ENCODE measurements around the gene TEX101.
"Not testable (repeated sequence)": the region's sequence is repeated elsewhere in the genome, so short reads cannot be mapped to it uniquely, and the experiment has no call there.

The TEX101 gene

DNA sequence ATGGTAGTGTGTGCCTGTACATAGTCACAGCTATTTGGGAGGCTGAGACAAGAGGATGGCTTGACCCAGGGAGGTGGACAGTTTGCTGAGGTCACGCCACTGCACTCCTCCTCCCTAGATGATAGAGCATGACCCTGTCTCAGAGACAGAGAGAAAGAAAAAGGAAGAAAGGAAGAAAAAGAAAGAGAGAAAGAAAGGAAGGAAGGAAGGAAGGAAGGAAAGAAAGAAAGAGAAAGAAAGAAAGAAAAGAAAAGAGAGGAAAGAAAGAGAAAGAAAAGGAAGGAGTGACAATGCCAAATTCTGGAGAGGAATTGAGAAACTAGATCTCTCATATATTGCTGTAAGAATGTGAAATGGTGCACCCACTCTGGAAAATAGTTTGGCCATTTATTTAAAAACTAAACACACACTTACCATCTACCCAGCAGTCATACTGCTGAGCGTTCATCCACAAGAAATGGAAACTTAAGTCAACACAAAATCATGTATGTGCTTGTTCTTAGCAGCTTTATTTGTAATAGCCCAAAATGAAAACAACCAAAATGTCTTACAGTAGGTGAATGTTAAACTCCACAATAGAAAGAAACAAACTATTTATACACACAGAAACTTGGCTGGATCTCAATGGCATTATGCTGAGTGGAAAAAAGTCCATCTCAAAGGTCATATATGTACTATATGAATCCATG lies 7.5 kb downstream of the TEX101 start:
- DNase-seq = no peak

- DNase-seq = no peak
Measured at GRCh38 chr19:43422689-43423066, 8.0 kb downstream of the TEX101 start.

DNA sequence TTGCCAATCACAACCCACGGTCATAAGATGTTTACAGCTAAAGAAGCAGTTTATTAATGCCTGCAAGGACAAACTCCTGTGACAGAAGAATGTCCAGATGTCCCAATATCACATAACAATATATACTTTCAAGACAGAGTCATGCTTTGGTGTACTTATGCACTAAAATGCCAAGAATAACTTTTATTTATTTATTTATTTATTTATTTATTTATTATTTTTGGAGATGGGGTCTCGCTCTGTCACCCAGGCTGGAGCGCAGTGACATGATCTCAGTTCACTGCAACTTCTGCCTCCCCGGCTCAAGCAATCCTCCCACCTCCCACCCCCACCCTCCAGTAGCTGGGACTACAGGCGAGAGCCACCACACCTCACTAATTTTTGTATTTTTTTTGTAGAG lies 9.1 kb downstream of the TEX101 start:
- no peak for DNase-seq

GRCh38 chr19:43425567-43426392 lies 11.1 kb downstream of the TEX101 start:
- DNase-seq = peak in 1 of 3 donors; percentile 22

DNA sequence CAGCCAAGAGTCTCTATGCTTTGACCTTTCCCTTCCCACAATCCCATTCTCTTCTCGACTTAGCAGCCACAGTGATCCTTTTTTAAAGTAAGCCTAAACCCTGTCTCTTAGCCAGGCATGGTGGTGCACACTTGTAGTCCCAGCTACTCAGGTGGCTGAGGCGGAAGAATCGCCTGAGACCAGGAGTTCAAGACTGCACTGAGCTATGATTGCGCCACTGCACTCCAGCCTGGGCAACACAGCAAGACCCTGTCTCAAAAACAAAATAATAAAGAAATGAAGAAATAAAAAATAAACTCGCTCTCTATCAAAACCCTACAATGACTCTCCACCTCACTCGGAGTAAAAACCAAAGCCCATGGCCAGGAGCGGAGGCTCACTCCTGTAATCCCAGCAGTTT lies 14.7 kb downstream of the TEX101 start:
- no peak for DNase-seq

DNA sequence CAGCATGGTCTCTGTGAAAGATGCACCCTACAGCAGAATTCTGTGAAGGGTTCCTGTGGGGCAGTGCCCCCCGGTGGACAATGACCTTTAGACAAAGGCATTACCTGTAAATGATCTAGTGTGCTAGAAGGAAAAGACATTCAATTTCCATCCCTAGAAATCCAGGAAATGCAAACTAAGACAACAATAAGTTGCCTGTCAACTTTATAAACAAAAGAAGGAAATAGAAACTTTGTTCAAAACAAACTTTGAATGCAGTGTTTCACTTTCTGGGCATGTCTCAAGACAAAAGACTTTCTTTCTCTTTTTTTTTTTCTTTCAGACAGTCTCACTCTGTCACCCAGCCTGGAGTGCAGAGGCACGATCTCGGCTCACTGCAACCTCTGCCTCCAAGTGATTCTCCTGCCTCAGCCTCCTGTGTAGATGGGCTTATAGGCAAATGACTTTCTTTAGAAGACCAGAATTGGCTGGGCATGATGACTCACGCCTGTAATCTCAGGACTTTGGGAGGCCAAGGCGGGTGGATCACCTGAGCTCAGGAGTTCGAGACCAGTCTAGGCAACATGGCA lies 15.5 kb downstream of the TEX101 start:
- peak in 2 of 3 donors; percentile 29 to 62 for DNase-seq

GRCh38 chr19:43430976-43431375 lies 16.3 kb downstream of the TEX101 start:
- DNase-seq = no peak

DNA sequence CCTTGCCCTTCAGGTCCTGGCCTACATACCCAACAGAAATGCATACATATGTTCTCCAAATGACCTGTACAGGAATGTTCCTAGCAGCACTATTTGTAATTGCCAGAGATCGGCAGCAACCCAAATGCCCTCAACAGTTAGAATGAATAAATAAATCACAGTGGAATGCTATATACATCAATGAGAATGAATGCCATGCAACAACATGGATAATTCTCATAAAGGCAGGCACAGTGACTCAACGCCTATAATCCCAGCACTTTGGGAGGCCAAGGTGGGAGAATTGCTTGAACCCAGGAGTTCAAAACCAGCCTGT lies 18.6 kb downstream of the TEX101 start:
- no peak for DNase-seq

DNA sequence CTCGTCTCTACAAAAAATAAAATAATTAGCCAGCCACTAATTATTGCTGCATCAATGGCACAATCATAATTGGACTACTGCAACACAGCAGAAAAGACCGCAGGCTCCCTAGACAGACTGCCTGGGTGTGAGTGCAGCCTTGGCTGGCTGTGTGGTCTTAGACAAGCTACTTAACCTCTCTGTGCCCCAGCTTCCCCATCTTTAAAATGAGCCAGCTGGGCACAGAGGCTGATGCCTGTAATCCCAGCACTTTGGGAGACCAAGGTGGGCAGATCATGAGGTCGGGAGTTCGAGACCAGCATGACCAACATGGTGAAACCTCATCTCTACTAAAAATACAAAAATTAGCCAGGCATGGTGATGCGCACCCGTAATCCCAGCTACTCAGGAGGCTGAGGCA lies 19.0 kb downstream of the TEX101 start:
- DNase-seq = no peak

- DNase-seq = no peak
Measured at GRCh38 chr19:43435775-43436174, 21.1 kb downstream of the TEX101 start.

GRCh38 chr19:43437284-43437683 lies 22.6 kb downstream of the TEX101 start:
- DNase-seq = not testable (repeated sequence)

DNA sequence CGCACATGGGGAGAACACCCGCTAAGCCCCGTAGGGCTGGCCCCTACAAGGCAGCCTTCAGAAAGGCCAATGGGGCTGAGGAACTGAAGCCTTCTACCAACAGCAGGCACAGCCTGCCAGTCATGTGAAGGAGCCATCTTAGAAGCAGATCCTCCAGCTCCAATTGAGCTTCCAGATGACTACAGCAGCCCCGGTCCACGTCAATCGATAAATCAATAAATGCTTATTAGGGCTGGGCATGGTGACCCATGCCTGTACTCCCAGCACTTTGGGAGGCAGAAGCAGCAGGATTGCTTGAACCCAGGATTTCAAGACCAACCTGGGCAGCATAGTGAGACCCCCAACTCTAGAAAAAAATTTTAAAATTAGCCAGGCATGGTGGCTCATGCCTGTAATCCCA lies 23.0 kb downstream of the TEX101 start:
- no peak for DNase-seq

DNA sequence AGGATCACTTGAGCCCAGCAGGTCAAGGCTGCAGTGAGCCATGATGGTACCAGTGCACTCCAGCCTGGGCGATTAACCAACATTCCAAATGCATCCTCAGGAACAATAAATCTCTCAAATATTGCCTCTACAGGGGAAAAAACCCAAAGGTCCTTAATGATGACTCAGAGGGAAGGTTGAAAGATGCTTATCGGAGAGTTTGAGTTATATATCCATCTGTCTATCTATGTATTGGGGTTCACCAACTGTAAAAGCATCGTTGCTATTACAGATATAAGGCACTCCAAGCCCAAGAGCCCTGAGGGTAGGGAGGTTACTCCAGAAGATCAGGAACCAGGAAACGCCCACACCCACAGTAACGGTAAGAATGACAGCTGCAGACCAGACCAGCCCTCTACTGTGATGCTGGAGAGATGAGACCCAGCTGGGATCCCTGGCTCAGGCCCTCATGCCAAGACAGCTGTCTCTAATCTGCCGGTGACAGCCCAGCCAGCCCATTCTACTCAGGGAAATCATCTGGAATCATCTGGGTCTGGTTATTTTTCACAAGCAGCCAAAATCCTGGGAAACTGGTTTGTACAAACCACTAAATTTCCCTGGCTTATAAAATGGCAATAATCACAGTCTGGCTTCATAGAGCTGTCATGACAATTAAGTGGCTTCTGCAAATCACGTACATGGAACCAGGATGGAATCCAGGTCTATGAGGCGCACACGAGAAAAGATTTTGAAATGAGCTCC lies 23.8 kb downstream of the TEX101 start:
- peak in 2 of 3 donors; percentile 22 to 25 for DNase-seq

GRCh38 chr19:43439032-43439708 lies 24.5 kb downstream of the TEX101 start:
- peak; percentile 46 to 64 (median 59) for DNase-seq

GRCh38 chr19:43439709-43440063 lies 25.0 kb downstream of the TEX101 start:
- no peak for DNase-seq

GRCh38 chr19:43441716-43442115 lies 27.0 kb downstream of the TEX101 start:
- DNase-seq = peak; percentile 25 to 59 (median 47)

DNA sequence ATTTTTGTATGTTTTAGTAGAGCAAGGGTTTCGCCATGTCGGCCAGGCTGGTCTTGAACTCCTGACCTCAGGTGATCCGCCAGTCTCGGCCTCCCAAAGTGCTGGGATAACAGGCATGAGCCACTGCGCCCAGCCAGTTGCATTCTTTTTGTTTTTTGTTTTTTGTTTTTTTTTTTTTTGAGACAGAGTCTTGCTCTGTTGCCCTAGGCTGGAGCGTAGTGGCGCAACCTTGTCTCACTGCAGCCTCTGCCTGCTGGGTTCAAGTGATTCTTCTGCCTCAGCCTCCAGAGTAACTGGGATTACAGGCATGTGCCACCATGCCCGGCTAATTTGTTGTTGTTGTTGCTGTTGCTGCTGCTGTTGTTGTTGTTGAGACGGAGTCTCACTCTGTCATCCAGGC lies 29.4 kb downstream of the TEX101 start:
- DNase-seq = not testable (repeated sequence)

DNA sequence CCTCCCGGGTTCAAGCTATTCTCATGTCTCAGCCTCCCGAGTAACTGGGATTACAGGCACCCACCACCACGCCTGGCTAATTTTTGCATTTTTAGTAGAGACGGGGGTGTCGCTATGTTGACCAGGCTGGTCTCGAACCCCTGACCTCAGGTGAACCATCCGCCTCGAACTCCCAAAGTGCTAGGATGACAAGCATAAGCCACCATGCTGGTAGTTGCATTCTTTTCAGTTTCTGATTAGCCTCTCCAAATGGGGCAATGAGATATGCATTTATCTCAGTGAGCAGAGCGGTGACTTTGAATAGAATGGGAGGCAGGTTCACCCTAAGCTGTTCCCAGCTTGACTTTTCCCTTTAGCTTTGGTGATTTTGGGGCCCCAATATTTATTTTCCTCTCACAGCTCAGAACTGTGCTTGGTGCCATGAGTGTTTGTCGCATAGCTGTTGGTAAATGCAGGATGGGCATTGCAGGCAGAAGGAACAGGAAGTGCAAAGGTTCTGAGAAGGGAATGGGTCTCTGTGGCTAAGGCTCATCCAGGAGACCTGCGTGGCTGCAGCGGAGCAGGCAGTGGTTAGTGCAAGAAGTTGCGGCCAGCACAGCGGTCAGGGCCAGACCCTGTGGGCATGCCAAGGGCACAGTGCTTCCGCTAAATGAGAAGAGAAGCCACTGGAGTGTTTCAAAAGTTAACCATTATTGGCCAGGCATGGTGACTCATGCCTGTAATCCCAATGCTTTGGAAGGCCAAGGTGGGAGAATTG lies 30.0 kb downstream of the TEX101 start:
- DNase-seq = peak; percentile 26 to 32 (median 30)

- DNase-seq = no peak
Measured at GRCh38 chr19:43445426-43445825, 30.7 kb downstream of the TEX101 start.

- DNase-seq = peak; percentile 83 to 91 (median 84)
Measured at GRCh38 chr19:43446746-43447489, 32.2 kb downstream of the TEX101 start.

GRCh38 chr19:43447655-43448054 lies 33.0 kb downstream of the TEX101 start:
- DNase-seq = no peak
